Activated T-cell treated with anti-CD3 and anti-CD28 coated beads for 4 hours (primary cell): ENCODE data around the gene COBL.

Source experiments
- DNase-seq: peaks from one replicate; pipeline ENCODE4 v3.0.0-alpha.2; 2020

COBL gene

DNA sequence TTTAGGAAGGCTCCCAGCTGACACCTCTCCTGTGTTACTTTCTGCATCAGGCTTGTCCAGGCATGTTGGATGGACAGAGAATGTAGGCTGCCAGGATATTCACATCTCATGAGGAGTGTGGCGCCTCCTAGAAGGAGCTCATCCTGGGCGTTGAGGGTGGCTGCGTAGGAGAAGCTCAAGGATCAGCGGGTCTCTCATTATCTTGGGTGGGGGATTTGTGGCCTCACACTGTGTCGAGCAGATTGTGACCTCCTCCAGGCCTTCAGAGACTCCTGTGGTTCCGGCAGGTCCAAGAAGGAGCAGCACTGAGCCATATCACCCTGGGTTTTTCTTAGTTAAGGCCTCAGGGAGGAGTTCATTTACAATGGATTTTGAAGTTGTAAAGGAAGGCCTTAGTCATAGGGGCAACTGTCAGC is 8.7 kb upstream of the COBL start:
- no peak for DNase-seq

DNA sequence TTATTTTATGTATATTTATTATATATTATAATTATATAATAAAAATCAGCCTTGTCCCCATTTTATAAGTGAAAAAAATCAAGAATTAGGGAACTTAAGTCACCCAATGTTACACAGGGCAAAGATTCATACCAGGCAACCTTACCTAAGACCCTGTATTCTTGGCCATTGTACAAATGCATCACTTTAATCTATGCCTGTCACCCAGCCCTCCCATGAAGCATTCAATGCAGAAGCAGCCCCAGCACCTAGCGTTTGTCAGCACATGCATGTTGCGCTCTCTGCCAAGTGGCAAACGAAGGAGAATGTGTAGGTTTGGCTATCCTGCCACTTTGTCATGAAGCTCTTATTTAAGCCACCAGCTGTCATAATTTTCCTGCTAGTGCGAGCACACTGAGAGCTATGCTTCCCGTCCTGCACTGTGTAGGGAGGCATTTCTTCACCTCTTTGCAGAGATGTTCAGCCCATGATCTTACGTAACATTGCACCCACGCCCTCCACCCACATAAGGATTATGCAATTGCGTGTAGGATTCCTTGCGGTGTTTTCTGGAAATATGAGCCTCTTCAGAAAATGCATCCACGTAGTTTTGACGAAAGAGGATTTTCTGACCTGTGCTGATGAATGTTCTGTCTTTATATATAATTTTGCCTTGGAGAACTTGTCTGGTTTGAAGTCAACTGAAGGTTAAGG is 7.7 kb upstream of the COBL start:
- DNase-seq, result no peak

DNA sequence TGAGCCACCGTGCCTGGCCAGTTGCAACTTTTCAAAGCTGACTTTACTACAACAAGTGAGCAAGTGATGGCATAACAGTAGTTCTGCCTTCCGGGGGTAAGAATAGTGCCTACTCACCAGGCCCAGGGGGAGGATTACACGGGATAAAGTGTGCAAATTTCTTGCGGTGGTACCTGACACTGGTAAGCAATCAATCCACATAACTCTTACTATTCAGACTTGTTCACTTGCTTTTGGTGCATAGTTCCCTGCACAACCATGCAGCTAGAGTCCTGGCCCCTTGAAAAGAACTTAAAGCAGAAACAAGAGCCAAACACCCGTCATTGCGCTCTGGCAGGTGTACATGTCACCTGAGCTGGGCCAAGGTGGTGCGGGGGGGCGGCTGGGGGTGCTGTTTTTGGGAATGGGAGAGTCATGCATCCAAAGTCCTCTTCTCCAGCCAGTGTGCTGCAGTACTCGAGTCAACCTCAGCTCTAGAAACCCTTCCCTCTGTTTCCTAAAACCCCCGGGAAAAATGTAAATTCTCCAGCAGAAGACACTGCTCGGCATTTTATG is 5.4 kb upstream of the COBL start:
- DNase-seq, result no peak

DNA sequence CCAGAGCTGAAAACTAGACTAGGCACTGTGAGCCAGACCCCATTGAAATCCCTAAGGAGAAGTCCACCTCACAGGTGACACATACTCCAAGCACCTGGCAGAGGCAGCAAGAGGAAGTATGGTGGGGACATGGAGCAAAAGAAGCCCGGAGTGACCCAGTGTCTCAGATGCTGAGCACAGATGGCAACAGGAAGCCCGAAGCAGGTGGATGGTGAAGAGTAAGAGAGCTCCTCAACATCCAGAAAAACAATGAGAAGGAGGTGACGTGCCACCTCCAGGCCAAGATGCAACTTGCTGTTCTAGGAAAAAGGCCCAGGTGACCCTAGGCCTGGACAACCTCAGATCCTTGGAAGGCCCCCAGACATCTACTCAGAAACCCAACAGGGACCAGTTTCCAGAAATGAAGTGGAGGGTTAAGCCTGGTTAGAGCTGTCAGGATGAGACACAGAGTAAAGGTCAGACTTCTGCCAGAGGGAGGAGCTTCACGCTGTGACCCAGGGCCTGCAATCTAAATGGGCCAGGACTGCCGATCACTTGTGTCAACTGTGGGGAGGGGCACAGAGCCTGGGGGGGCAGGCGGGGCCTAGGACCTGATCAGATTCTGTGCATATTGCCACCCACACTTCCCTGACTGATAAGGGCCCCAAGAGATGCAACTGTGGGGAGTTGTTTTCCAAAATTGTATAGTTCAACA is 2.4 kb upstream of the COBL start:
- DNase-seq, result no peak

DNA sequence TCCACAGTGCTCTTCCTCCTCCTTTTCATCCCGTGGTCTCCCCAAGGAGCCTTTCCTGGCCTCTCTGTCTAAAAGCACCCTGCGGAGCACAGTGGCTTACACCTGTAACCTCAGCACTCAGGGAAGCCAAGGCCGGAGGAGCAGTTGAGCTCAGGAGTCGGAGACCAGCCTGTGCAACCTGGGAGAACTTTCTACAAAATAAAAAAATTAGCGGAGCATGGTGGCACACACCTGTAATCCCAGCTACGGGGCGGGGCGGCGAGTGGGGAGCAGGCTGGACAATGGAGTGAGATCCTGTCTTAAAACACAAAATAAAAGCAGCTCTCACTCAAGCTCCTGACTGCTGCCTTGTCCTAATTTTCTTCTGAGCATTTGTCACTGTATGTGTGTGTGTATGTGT is 1.4 kb upstream of the COBL start:
- DNase-seq, result no peak

DNA sequence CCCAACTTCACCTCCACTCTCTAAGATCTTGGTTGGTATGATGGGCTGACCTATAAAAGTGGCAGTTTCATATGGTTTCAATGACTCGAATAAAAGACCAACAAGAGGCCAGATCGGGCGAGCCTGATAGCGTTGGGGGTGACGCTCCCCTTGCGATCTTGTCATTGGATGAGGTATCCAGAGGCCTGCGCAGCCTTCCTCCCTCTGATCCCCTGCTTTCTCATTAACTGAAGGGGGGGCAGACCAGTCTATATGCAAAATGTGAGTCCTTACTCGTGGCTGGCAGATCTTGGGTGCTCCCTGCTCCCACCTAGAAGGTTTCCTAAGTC is 937 bp upstream of the COBL start:
- no peak for DNase-seq

DNA sequence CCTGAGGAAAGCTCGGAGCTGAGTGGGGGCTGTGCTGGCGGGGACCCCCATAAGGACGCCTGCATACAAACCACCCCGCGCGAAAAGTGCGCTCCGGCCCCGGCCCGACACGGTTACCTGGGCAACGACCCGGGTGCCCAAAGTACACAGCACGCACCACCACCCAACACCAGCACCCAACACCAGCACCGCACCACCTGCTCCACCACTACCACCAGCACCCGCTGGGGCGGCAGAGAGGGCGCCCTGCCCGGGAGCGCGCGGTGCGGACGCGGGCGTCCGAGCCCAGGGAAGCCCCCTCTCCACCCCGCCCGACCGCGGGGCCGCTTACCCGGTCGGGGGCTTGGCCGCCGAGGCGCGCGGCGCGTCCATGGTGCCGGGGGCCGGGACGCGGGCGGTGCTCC is 345 bp downstream of the COBL start:
- DNase-seq, result no peak

DNA sequence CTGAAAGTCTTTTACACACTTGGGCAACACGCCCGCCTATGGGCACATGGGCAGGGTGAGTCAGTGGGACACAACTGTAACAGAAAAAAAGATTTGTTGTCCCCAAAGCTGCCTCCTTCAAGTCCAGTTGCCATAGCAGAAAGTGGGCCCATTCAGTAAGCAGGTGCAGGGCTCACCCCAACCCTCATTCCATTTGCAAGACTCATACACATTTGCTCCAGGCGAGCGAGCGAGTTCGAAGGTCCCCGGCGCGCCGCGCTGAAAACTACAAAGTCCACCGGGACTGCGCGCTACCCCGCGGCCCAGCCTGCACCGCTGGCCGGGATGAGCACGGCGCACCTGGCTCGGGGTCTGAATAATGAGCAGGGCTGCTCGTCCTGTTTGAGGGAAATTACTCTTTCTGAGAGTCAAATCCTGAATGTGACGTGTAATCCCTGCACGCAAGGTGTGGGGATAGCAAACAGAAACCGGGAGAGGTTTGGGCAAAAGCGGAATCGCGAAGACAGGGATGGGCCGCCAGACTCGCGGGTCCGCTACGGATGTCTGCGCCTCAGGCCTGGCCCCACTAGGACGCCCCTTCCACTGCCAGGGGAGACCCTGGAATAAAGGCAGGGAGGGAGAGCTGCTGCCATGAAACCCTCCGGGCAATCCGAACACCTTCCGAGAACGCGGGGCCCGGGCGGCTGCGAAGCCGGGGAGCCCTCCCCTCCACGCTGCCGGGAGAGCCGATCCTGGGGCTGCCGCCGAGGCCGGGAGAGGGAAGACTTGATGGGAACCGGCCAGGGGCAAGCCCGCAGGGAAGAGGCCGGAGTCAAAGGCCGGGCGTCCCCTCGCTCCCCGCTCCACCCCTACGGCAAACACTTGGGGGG is 982 bp downstream of the COBL start:
- no peak for DNase-seq

DNA sequence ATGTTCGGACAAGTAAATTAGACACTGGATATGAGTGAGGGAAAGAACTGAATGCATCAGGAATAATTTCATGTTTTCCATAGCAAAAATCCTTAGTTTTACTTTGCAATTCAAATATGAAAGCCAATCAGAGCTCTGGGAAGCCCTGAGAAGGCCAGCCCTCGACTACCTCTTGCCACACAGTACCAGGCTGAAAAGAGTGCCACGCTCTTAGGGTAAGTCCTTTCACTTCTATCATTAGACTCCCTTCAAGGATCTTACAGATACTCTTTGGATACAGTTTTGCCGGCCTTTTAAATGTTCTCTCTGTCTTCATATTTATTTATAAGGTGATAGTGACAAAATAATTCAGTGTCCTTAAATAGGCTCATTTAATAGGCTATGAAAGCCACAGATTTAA is 1.9 kb downstream of the COBL start:
- no peak for DNase-seq

DNA sequence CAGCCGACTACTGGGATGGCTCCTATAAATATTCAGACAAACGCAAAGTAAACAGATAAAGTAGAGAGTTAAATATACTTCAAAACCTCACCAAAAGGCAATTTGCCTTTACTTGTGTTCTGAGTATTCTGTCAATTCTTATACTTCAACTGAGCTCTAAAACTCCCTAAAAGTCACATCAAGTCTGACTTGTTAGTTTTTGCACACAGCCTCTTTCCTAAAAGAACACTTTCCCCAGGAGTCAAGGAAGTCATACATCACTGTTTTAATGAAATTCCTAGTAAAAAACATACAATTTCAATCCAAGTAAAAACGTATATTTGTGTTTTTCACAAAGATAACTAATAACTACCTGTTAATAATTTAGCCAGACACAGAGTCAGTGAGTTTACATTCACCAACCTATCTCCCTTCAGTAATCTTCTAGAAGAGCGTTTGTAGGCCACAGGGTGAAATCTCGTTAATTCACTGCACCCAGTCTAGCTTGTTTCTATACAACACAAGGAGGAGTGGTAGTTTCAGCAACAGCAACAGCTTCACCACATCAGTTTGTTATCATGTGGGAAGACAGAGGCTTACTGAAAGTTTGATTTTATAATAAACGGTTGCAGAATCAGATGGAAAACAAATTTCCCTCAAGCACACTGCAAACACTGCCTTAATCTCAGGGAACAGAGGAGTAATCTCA is 2.7 kb downstream of the COBL start:
- no peak for DNase-seq

DNA sequence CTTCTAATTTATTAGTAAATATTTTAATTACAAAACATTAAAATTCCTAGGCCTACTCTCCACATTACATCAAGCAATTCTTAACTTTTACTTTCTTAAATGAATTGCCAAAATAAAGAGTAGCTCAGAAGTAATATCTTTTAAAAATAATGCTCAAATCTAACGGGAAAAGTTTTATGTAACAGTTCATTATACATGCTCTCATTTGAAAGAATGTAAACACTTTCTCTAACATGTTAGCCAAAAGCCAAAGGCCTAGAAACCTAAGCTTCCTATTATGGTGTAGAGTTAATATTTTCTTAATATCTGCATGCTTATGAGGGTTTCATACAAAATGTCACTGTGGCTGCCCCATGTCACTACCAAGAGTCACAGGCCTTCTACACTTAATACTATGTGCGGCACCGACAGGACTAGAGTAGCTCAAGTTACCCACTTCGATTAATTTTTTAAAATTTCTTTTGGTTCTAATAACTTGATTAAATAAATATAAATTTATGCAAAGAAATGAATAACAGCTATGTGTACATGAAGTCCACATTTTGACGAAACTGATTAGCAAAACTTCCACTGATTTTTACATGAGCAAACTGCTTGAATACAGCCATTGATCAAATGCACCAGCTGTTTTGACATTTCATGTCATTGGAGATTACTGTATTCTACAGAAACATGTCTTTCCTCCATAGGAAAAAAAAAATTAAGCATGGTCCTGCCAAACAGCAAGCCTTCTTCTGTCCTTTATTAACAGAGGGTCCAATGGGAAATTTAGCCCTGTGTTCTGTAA is 3.5 kb downstream of the COBL start:
- no peak for DNase-seq

DNA sequence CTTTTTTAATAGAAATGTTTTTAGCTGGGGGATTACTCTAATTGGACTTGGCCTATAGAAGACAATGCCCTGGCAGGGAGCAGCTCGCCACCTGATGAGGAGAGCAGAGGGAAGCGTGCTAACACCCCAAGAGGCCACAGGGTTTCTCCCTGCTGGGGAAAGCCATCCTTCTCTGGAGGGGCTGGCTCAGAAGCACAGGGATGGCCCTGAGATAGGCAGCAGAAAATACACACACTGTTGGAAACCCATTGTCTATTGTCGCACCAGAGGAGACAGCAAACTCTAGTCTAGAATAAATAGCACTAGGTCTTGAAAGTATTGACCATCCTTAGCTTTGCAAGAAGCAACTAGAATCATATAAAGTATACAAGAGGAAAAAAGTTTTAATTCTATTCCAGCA is 5.4 kb downstream of the COBL start:
- DNase-seq, result no peak

DNA sequence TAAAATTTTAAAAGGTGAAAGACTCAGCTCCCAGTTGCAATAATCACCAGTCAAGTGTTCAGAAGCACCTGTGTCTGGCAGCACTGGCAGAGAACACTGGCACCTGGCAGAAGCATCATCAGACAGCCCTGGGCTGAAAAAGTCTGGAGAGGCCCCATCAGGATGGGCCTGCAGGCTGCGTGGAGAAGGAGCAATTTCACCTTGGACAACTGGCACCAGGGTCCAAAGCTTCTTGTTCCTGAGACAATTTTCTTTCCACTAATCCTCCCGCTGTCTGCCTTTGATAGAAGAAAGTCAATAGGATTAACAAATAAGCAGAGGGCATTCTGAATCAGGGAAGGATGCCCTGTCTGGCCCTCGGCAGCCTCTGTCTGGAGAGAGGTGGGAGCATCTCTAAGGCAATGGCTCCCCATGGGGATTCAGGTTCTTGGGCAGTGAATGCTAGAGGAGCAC is 6.5 kb downstream of the COBL start:
- no peak for DNase-seq

DNA sequence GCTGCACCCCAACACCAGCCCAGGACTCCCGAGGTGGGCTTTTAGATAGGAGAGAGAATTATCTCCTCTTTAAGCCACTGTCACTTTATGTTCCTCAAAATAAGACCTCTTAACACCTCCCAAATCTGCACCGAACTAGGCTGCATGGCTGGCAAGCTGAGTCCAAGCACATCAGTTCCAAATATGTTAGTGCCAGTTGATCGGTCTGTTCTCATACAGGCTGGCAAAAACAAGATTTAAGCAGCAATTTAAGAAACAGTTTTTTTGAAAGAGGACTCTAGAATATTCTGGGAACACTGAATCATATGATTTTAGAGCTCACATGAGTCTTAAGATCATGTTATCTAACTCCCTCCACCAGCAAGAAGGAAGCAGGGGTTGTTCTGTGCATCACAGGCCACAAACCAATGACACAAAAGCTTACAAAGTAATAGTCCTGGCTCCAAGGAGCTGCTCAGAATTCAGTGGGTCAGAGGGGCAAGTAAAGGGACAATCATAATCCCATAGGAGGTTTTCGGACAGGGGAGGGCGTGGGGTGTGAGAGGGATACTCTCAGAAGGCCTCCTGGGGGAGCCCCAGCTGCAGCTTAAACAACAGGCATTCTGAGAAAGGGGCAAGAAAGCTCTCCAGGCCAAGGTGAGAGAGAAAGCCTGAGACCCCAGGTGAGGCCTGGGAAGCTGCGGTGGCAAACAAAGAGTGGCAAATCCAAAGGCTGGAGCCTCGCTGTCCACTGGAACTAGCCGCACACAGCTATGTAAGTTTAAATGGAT is 7.1 kb downstream of the COBL start:
- DNase-seq, result no peak

DNA sequence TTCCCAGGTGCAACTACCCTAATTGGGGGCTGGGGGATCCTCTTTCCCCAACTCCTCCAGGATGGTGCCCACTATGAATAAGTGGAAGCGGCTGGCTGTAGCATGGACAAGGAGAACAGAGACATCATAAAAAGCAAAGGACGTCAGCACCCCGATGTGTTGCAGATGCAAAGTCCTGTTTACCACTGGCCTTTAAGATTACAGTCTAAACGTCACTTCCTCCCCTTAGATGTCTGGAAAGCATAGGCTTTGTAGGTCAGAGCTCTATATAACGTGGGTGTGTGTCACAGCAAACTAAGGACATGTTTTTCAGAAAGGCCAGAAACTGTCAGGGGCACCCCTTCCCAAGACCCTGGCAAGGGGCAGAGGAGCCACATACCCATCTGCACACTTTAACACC is 7.9 kb downstream of the COBL start:
- no peak for DNase-seq

DNA sequence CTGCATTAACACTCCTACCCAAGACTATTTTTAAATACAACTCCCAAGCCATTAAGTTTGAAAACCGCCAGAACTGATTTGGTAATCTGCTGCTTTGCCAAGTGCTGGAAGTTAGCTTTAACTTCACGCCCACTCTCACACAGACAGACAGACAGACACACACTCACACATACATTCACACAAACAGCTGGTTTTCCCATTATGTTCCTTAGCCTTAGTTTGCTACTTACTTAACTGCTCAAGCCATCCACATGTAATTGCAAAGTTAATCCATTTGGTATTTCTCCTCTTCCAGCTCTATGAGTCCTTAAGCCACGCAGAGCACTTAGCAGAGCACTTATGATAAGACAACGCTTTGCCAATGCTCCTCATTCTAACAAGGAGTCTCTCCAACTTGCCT is 8.3 kb downstream of the COBL start:
- DNase-seq, result no peak

DNA sequence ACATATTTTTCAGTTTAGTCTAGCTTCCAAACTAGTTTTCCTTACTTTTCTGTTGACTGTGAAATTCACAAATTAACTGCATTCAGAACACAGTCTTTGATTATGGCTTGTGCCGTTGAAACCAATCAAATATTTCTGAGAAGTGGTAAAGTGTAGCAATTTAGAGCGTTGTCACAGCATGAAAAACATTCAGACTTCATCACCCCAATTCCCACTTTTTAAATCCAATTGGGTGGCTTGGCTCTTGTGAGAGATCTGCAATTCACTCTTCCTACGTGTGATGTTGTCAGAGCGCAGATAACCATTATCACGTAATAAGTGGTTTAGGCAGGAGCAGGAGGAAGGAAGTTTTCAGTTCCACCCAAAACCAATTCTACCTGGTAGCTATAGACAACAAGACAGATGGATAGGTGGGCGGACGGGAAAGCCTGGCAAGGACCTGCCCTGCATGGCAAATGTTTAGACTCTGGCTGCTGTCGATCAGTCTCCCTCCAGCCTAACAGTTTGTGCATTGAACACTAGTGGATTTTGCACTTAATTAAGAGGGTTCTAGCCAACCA is 8.9 kb downstream of the COBL start:
- DNase-seq, result no peak

DNA sequence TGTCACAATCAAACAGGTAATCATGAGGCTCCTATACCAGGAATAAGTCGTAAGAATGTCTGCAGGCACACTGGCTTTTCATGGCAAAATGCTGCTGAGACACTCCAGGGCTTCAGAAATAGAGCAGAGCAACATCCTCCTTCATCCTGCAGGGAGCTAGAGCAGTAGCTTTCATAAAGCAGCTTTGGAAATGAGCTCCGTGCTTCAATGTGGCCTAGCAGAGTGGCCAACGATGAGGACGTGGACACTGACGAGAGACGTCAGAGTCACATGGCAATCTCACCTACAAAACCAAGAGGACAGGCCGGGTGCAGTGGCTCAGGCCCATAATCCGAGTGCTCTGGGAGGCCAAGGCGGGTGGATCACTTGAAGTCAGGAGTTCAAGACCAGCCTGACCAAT is 9.8 kb downstream of the COBL start:
- DNase-seq, result no peak

DNA sequence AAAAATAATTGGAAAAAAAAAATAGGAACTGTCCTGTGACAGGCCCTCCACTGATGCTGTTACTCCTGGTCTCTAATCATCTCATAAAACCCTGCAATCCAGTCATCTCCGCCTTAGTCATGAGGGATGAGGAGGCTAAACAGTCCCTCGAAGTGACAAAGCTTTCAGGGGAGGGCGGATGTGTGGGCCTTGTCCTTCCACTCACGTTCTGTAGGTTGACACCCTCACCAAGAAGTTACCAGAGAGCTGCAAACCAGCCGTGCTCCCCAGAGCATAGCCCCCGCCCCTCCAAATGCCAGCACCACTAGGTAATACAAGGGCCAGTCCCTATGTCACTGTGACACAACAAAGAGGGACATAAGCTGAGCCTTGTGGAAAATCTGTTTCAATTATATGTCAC is 11.9 kb downstream of the COBL start:
- DNase-seq, result no peak

DNA sequence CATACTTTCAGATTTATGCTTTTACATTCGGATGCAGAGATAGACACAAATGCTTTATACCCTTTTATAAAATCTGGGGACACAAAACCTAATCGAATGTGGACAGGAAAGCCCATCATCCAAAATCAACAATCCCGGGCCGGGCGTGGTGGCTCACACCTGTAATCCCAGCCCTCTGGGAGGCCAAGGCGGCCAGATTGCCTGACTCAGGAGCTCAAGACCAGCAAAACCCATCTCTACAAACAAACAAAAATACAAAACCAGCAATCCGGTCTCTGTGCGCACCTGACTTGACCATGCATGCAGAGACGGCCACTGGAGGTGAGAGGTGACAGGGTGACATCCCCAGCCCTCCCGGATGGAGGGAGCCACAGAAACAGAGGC is 13.5 kb downstream of the COBL start:
- no peak for DNase-seq

DNA sequence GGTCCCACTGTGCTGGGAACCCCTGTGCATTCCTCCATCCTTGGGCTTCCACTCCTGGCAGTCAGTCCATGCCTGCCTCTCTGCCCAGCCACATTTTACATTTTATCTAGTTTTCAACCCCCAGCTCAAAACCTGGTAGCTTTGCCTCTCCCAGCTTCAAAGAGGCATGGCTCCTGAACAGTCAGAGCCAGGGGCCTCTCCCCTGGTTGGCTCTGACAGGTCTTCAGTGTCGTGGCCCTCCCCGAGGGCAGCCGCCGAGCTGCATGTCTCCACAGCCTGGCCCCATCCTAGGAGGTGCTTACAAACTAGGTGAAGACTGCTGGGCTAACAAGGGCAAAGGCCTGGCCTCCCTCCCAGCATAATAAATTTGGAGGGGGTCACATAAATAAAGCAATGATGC is 14.8 kb downstream of the COBL start:
- no peak for DNase-seq
